ENCODE data around the gene TEAD2. TPM values are rescaled to one million over a fixed set of nuclear protein-coding genes. Genes with fewer than 3 reads are reported as not detected.

Gene TEAD2
- total RNA-seq (30.2 TPM), polyA plus RNA-seq (ENCODE audit: insufficient read depth, low read depth, low replicate concordance) (15.7 TPM)
- long read RNA-seq, donor 1, partial matches to known transcripts = 46 of 51 reads
- long read RNA-seq, donor 1, other reads (novel, unspliced or antisense) = 0 of 51 reads
- long read RNA-seq, donor 2, partial matches to known transcripts = 30 of 32 reads
- long read RNA-seq, donor 2, other reads (novel, unspliced or antisense) = 0 of 32 reads
- long read RNA-seq, donor 3, partial matches to known transcripts = 26 of 31 reads
- long read RNA-seq, donor 3, other reads (novel, unspliced or antisense) = 0 of 31 reads
- long read RNA-seq, donor 4, partial matches to known transcripts = 6 of 11 reads
- long read RNA-seq, donor 4, other reads (novel, unspliced or antisense) = 0 of 11 reads
- long read RNA-seq, donor 5 = 0 reads
- long read RNA-seq, donor 6, partial matches to known transcripts = 15 of 17 reads
- long read RNA-seq, donor 6, other reads (novel, unspliced or antisense) = 0 of 17 reads
- long read RNA-seq, donor 7, partial matches to known transcripts = 8 of 16 reads
- long read RNA-seq, donor 7, other reads (novel, unspliced or antisense) = 8 of 16 reads
- long read RNA-seq, donor 8, transcript TEAD2-201 (12 exons, 2,164 nt) = major isoform, 5 of 70 reads
- long read RNA-seq, donor 8, partial matches to known transcripts = 57 of 70 reads
- long read RNA-seq, donor 8, other reads (novel, unspliced or antisense) = 5 of 70 reads
- long read RNA-seq, donor 9, partial matches to known transcripts = 51 of 54 reads
- long read RNA-seq, donor 9, other reads (novel, unspliced or antisense) = 0 of 54 reads
- long read RNA-seq, donor 10, partial matches to known transcripts = 37 of 50 reads
- long read RNA-seq, donor 10, other reads (novel, unspliced or antisense) = 8 of 50 reads

DNA sequence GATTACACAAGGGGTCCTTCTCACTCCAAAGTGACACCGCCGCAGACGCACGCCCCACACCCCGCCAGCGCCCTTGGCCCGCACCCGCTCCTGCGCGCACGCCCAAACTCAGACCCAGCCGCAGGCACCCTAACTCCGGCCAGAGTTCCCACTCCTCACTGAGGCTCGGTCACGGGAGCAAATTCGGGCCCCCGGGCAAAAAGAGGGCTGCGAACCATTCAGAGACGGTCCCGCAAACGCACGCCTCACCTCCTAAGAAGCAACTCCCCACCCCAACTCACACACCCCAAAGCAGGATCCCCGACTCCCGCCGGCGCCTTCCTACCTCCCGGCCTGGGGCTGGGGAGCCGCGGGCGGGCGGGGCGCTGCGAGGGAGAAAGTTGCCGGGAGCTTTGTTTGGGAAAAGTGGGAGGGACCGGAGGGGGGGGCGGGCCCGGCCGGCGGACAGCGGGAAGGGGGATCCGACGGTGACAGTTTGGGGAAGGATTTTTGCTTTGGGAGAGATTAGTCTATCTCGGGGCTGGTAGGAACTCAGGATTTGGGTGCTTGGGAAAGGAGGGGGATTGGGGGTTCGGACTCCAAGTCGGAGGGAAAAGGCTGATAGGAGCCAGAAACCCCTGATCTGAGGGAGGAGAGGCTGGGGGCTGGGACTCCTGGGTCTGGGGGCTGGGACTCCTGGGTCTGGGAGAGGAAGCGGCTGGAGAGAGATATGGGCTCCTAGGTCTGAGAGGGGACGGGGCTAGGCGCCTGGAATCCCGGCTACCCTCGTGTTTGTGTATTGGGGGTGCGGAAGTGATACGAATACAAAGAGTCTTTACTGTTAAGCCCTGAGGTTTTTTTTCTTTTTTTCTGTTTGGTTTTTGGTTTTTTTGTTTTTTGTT is at the start of gene TEAD2:
TSS of gene TEAD2 (minus strand) at position 369 of the 881 bp plus-strand sequence. CDS start 2,341 bp downstream, outside the sequence.
- no peaks in the 10 kb centered on the region for H3K36me3 ChIP-seq (ENCODE audit: control insufficient read depth in 2 of 3, insufficient read depth in 3 of 3, low read length in 3 of 3)
- peak within 1 kb of the TSS; percentile 68 to 75 (median 73) for H3K4me3 ChIP-seq (ENCODE audit: low read length in 3 of 3)
- intact Hi-C loops (cut with DNase I) = no loop called here
- H3K9me3 ChIP-seq (ENCODE audit: control insufficient read depth in 2 of 3, insufficient read depth in 1 of 3, low read length in 3 of 3) = no peaks in the 10 kb centered on the region
- H3K27ac ChIP-seq (ENCODE audit: low read depth in 2 of 2, low read length in 2 of 2) = peak within 1 kb of the TSS; percentile 94
- peaks cover 0 to 6% (median 0%) of the 10 kb centered on the region in 3 donors for H3K4me1 ChIP-seq (ENCODE audit: control insufficient read depth in 2 of 3, insufficient read depth in 2 of 3, low read depth in 1 of 3, low read length in 3 of 3)
- TF ChIP-seq, protein P1, sequence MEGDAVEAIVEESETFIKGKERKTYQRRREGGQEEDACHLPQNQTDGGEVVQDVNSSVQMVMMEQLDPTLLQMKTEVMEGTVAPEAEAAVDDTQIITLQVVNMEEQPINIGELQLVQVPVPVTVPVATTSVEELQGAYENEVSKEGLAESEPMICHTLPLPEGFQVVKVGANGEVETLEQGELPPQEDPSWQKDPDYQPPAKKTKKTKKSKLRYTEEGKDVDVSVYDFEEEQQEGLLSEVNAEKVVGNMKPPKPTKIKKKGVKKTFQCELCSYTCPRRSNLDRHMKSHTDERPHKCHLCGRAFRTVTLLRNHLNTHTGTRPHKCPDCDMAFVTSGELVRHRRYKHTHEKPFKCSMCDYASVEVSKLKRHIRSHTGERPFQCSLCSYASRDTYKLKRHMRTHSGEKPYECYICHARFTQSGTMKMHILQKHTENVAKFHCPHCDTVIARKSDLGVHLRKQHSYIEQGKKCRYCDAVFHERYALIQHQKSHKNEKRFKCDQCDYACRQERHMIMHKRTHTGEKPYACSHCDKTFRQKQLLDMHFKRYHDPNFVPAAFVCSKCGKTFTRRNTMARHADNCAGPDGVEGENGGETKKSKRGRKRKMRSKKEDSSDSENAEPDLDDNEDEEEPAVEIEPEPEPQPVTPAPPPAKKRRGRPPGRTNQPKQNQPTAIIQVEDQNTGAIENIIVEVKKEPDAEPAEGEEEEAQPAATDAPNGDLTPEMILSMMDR (IDR thresholded peaks at IDR 0.05; ENCODE audit: borderline replicate concordance, extremely low read depth, insufficient read depth) = no peak
- DNase-seq (peak; percentile 87 to 94 (median 91)), FAIRE-seq (no peak)
- H3K27me3 ChIP-seq (ENCODE audit: control insufficient read depth, insufficient read depth, low read length) = no peaks in the 10 kb centered on the region
- peak within 1 kb of the TSS; percentile 66 to 93 (median 73) for H3K9ac ChIP-seq (ENCODE audit: low read length in 3 of 3)

DNA sequence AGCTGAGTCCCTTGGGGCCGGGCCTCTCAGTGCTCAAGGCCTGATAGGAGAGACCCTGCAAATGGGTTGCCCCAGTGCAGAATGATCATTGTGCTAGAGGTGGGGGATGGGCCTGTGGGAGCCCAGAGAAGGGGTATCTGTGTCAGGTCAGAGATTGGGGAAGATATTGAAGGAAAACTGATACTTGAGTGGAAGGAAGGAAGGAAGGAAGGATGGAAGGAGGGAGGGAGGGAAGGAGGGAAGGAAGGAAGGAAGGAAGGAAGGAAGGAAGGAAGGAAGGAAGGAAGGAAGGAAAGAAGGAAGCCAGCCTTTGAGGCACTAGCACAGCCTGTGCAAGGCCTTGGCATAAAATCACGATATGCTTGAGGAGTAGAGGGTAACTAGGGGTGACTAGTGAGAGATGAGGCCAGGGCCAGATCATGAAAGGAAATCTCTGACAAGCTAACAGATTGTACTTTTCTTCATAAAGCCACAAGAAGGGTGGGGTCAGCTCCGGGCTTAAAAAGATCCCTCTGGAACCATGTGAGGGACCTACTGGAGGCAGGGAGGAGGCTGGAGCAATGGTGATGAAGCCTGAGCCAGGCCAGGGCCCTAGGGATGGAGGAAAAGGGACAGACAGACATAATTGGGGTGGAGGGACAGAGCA is 49.6 kb upstream of the TEAD2 start:
- FAIRE-seq (no peak), DNase-seq (peak in 1 of 5 donors; percentile 51)
- no peaks in the 10 kb centered on the region for H3K9me3 ChIP-seq (ENCODE audit: control insufficient read depth in 2 of 3, insufficient read depth in 1 of 3, low read length in 3 of 3)
- no peak overlapping the region for H3K9ac ChIP-seq (ENCODE audit: low read length in 3 of 3)
- no peak overlapping the region for H3K4me3 ChIP-seq (ENCODE audit: low read length in 3 of 3)
- H3K27me3 ChIP-seq (ENCODE audit: control insufficient read depth, insufficient read depth, low read length) = no peaks in the 10 kb centered on the region
- TF ChIP-seq, protein P1 (IDR thresholded peaks at IDR 0.05; ENCODE audit: borderline replicate concordance, extremely low read depth, insufficient read depth) = no peak
- no peaks in the 10 kb centered on the region for H3K4me1 ChIP-seq (ENCODE audit: control insufficient read depth in 2 of 3, insufficient read depth in 2 of 3, low read depth in 1 of 3, low read length in 3 of 3)
- H3K36me3 ChIP-seq (ENCODE audit: control insufficient read depth in 2 of 3, insufficient read depth in 3 of 3, low read length in 3 of 3) = no peaks in the 10 kb centered on the region
- intact Hi-C loops (cut with DNase I) = no loop called here
- H3K27ac ChIP-seq (ENCODE audit: low read depth in 2 of 2, low read length in 2 of 2) = no peak overlapping the region

DNA sequence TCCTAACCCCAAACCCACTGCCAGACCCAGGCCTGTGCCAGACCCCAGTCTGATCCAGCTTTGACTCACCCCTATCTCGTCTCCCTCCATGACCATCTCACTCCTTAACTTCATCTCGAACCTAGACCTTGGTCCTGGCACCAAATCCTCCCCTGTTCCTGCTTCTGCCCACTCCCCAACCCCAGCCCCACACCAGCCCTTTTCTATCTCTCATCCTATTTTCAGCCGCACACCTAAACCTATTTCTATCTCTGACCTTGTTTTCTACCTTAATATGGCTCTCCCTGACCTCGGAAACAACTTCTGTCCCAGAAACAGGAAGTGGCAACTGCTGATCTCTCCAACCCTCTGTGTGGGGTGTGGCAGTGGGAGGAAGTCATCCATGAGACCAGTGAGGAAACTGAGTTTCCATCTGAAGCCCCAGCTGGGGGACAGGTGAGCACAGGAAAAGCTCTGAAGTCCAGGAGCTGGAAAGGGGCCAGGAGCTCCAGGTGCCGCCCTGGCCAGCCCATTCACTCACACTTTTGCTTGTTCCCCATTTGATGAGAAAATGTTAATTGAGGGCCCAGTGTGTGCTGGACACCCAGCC is 47.3 kb upstream of the TEAD2 start:
- intact Hi-C loops (cut with DNase I) = no loop called here
- no peaks in the 10 kb centered on the region for H3K27me3 ChIP-seq (ENCODE audit: control insufficient read depth, insufficient read depth, low read length)
- H3K9me3 ChIP-seq (ENCODE audit: control insufficient read depth in 2 of 3, insufficient read depth in 1 of 3, low read length in 3 of 3) = no peaks in the 10 kb centered on the region
- no peaks in the 10 kb centered on the region for H3K36me3 ChIP-seq (ENCODE audit: control insufficient read depth in 2 of 3, insufficient read depth in 3 of 3, low read length in 3 of 3)
- no peaks in the 10 kb centered on the region for H3K4me1 ChIP-seq (ENCODE audit: control insufficient read depth in 2 of 3, insufficient read depth in 2 of 3, low read depth in 1 of 3, low read length in 3 of 3)
- H3K4me3 ChIP-seq (ENCODE audit: low read length in 3 of 3) = no peak overlapping the region
- no peak overlapping the region for H3K27ac ChIP-seq (ENCODE audit: low read depth in 2 of 2, low read length in 2 of 2)
- TF ChIP-seq, protein P1 (IDR thresholded peaks at IDR 0.05; ENCODE audit: borderline replicate concordance, extremely low read depth, insufficient read depth) = no peak
- DNase-seq (no peak), FAIRE-seq (no peak)
- H3K9ac ChIP-seq (ENCODE audit: low read length in 3 of 3) = no peak overlapping the region
